Brain microvascular endothelial cell (primary cell): Measurements from ENCODE around the gene TFAP2A.

Experiments
- DNase-seq: peaks from one replicate; pipeline ENCODE4 v3.0.0-alpha.2; 2020
- H3K27ac ChIP-seq: fragments of 250-450 bp; sonication (Bioruptor Pico); 2 replicates; pipeline ENCODE4 v1.5.1; 2020; ENCODE audit warnings: mild to moderate bottlenecking, moderate library complexity
- H3K27me3 ChIP-seq: fragments of 250-450 bp; sonication (Bioruptor Pico); replicated peaks from 2 replicates; pipeline ENCODE4 v1.5.1; 2020; ENCODE audit warnings: mild to moderate bottlenecking
- H3K36me3 ChIP-seq: fragments of 250-450 bp; sonication (Bioruptor Pico); replicated peaks from 2 replicates; pipeline ENCODE4 v1.5.1; 2020; ENCODE audit warnings: mild to moderate bottlenecking
- H3K4me3 ChIP-seq: 2 replicates; pipeline ENCODE4 v1.5.1; 2011; ENCODE audit warnings: low read depth, mild to moderate bottlenecking, control low read depth, low read length, moderate library complexity
- CTCF ChIP-seq: IDR thresholded peaks from 2 replicates; pipeline ENCODE4 v1.5.1; 2011; ENCODE audit warnings: low read depth, mild to moderate bottlenecking, moderate library complexity, low read length, control low read depth, inconsistent platforms; ENCODE audit errors: missing control alignments
- in situ Hi-C: cut with HindIII; loops from 2 replicates; pipeline ENCODE4 v1.10.0; 2017; ENCODE audit warnings: low sequenced_read_pairs, low pct_ligation_motif_present

Gene TFAP2A

GRCh38 chr6:10385524-10386132, 29.2 kb downstream of the TFAP2A start:
- H3K36me3 ChIP-seq = no peaks in the 10 kb centered on the region
- H3K27ac ChIP-seq = no peak overlapping the region
- DNase-seq = no peak
- peaks cover 93% of the 10 kb centered on the region for H3K27me3 ChIP-seq
- no peak for TF ChIP-seq CTCF
- in situ Hi-C loops = no loop called here
- no peak overlapping the region for H3K4me3 ChIP-seq

- in situ Hi-C loops = no loop called here
- no peaks in the 10 kb centered on the region for H3K36me3 ChIP-seq
- H3K27ac ChIP-seq = no peak overlapping the region
- H3K27me3 ChIP-seq = peaks cover 87% of the 10 kb centered on the region
- H3K4me3 ChIP-seq = no peak overlapping the region
- no peak for DNase-seq
- no peak for TF ChIP-seq CTCF
Observed at GRCh38 chr6:10384610-10385523, 30.0 kb downstream of the TFAP2A start.

GRCh38 chr6:10384091-10384609, 30.7 kb downstream of the TFAP2A start:
- Histone ChIP-seq H3K36me3 (no peaks in the 10 kb centered on the region), H3K27ac (no peak overlapping the region), H3K4me3 (no peak overlapping the region), H3K27me3 (peaks cover 79% of the 10 kb centered on the region)
- no peak for TF ChIP-seq CTCF
- DNase-seq = no peak
- in situ Hi-C loops = no loop called here

- Histone ChIP-seq H3K36me3 (no peaks in the 10 kb centered on the region), H3K27ac (no peak overlapping the region), H3K4me3 (peak overlapping the region; percentile 44), H3K27me3 (peaks cover 73% of the 10 kb centered on the region)
- in situ Hi-C loops = no loop called here
- no peak for DNase-seq
- TF ChIP-seq CTCF = no peak
Observed at GRCh38 chr6:10383331-10384090, 31.4 kb downstream of the TFAP2A start.

- no peak for TF ChIP-seq CTCF
- in situ Hi-C loops = no loop called here
- no peak overlapping the region for H3K27ac ChIP-seq
- DNase-seq = no peak
- H3K27me3 ChIP-seq = peaks cover 66% of the 10 kb centered on the region
- no peaks in the 10 kb centered on the region for H3K36me3 ChIP-seq
- H3K4me3 ChIP-seq = no peak overlapping the region
Observed at GRCh38 chr6:10382728-10383330, 32.0 kb downstream of the TFAP2A start.
